ENCODE data around the gene C17orf67. TPM values are rescaled to one million over a fixed set of nuclear protein-coding genes. Genes with fewer than 3 reads are reported as not detected.

The C17orf67 gene
- total and polyA plus RNA-seq, 10 donors = 2.0 to 10.4 (median 4.4) TPM

DNA sequence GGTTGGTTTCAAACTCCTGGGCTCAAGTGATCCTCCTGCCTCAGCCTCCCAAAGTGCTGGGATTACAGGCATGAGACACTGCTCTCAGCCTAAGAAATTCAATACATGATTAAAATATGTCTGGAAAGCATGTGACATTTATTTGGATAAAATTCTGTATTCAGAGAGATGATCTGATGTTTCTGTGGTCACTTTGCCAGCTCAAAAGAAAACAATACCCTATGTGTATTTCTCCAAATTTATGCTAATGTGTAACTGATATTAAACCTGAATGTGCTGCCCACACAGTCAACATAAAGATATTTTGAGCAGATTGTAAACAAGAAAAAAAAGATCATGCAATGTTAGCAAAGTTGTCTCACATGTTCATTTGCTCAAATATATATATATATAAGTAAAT, 16.7 kb downstream of the C17orf67 start:
- TF ChIP-seq POLR2AphosphoS5 (IDR thresholded peaks at IDR 0.05) = no peak
- TF ChIP-seq, protein P1, sequence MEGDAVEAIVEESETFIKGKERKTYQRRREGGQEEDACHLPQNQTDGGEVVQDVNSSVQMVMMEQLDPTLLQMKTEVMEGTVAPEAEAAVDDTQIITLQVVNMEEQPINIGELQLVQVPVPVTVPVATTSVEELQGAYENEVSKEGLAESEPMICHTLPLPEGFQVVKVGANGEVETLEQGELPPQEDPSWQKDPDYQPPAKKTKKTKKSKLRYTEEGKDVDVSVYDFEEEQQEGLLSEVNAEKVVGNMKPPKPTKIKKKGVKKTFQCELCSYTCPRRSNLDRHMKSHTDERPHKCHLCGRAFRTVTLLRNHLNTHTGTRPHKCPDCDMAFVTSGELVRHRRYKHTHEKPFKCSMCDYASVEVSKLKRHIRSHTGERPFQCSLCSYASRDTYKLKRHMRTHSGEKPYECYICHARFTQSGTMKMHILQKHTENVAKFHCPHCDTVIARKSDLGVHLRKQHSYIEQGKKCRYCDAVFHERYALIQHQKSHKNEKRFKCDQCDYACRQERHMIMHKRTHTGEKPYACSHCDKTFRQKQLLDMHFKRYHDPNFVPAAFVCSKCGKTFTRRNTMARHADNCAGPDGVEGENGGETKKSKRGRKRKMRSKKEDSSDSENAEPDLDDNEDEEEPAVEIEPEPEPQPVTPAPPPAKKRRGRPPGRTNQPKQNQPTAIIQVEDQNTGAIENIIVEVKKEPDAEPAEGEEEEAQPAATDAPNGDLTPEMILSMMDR (IDR thresholded peaks at IDR 0.05 in 8 of 11, conservative IDR thresholded peaks at IDR 0.05 in 3 of 11) = no peak
- no peak for TF ChIP-seq POLR2A (IDR thresholded peaks at IDR 0.05)
- H3K27ac ChIP-seq = no peak overlapping the region
- intact Hi-C loops (cut with DNase I; ENCODE audit: low total_unique reads) = loop anchor here (5.0 kb wide), 1 partner anchor 125 kb away; no protein-coding TSS in a partner anchor
- no peak overlapping the region for H3K4me3 ChIP-seq
- H3K9me3 ChIP-seq = no peaks in the 10 kb centered on the region
- DNase-seq = no peak
- H3K36me3 ChIP-seq = no peaks in the 10 kb centered on the region
- H3K27me3 ChIP-seq (replicated peaks in 1 of 7) = no peaks in the 10 kb centered on the region
- H3K4me1 ChIP-seq = peaks cover 3 to 15% (median 8%) of the 10 kb centered on the region in 6 donors

DNA sequence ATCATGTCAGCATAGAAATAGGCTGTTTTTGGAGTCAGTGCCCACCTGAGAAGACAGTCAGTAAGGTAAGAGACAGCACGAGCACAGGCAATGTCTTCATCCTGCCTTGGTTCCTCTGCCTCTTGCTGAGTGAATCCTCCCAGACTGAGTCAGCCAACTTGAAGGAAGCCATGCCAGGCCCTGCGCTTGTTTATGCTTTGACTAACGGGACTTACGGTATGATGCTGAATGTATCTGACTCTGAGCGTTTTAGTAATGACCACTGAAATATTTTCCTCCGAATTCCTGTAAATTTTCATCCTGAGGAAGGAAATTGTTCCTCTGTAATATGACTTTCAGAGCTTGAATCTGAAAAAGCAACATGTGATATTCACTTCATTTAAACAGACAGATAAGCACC, 18.0 kb downstream of the C17orf67 start:
- WGBS, 5 donors = 81 to 87% (median 82%) methylated on average over 6 of the region's 6 CpGs
- peaks cover 3 to 12% (median 8%) of the 10 kb centered on the region in 6 donors for H3K4me1 ChIP-seq
- intact Hi-C loops (cut with DNase I; ENCODE audit: low total_unique reads) = loop anchor here (5.0 kb wide), 1 partner anchor 127 kb away; no protein-coding TSS in a partner anchor
- H3K36me3 ChIP-seq = no peaks in the 10 kb centered on the region
- H3K27me3 ChIP-seq (replicated peaks in 1 of 7) = no peaks in the 10 kb centered on the region
- no peak overlapping the region for H3K4me3 ChIP-seq
- H3K9me3 ChIP-seq = no peaks in the 10 kb centered on the region
- H3K27ac ChIP-seq = no peak overlapping the region
- TF ChIP-seq POLR2AphosphoS5 (IDR thresholded peaks at IDR 0.05) (no peak), POLR2A (IDR thresholded peaks at IDR 0.05) (no peak)
- TF ChIP-seq, protein P1 (IDR thresholded peaks at IDR 0.05 in 8 of 11, conservative IDR thresholded peaks at IDR 0.05 in 3 of 11) = no peak
- DNase-seq = peak; percentile 6

DNA sequence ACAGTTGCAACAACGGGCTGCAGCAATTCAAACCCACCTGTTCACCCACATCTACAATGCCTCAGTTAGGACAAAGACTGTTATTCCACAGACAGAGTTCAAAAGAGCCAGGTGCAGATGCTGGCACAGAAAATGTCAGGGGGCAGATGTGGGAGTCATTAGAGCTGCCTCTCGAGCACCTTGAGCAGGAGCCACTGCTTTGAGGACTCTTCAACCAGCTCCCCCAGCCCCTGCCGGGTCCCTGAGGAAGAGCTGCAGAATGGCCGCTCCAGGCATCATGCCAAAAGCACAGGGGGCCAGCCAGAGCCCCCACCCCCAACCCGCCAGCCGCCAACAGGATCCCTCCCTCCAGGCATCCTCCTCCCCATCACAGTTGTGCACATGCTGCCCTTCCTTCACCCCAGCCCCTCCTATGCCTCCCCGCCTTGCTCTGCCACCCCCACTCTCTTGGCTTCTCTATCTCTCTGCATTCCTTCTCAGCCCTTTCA, 20.8 kb downstream of the C17orf67 start:
- no peaks in the 10 kb centered on the region for H3K36me3 ChIP-seq
- H3K9me3 ChIP-seq = no peaks in the 10 kb centered on the region
- intact Hi-C loops (cut with DNase I; ENCODE audit: low total_unique reads) = no loop called here
- no peak for TF ChIP-seq POLR2A (IDR thresholded peaks at IDR 0.05)
- TF ChIP-seq, protein P1 (IDR thresholded peaks at IDR 0.05 in 8 of 11, conservative IDR thresholded peaks at IDR 0.05 in 3 of 11) = no peak
- TF ChIP-seq POLR2AphosphoS5 (IDR thresholded peaks at IDR 0.05) = no peak
- H3K27me3 ChIP-seq (replicated peaks in 1 of 7) = no peaks in the 10 kb centered on the region
- peak; percentile 58 for DNase-seq
- no peaks in the 10 kb centered on the region for H3K4me1 ChIP-seq
- H3K4me3 ChIP-seq = no peak overlapping the region
- H3K27ac ChIP-seq = no peak overlapping the region
- WGBS, 5 donors = 63 to 77% (median 66%) methylated on average over 7 of the region's 7 CpGs

DNA sequence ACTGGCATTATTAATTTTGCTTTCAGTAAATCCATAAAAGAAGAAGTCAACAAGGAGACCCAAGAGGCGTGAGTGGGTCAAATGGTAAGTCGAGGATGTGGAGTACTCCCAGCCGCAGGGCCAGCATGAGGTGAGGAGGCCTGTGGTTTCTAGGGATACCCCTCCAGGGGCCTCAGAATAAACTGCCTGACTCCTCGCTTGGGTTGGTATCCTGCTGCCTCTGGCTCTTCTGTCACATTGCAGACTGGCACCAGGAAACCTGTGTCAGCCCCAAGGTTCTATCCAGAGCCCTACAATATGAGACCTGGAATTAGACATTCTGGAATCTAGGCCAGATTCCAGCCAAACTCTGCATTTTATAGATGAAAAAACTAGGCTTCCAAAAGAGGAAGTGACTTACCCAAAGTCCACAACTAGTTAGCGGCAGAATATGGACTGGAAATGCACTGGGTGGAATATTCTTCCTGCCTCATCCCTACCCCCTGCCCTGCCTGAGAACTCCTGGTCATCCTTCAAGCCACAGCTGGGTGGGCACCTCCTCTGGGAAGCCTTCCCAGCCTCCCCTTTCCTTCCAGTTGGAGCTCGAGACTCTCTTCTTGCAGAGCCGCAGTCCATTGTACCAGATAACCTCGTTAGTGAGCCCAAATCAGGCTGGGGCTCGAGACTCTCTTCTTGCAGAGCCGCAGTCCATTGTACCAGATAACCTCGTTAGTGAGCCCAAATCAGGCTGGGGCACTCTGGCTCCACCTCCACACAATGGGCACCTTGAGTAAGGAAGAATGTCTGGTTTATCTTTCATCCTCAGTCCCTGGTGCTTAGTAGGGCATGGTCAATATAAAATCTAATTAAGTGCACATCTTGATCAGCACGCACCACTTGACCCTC, 22.6 kb downstream of the C17orf67 start:
- intact Hi-C loops (cut with DNase I; ENCODE audit: low total_unique reads) = no loop called here
- DNase-seq = peak; percentile 20
- H3K4me3 ChIP-seq = no peak overlapping the region
- no peaks in the 10 kb centered on the region for H3K9me3 ChIP-seq
- TF ChIP-seq POLR2AphosphoS5 (IDR thresholded peaks at IDR 0.05) (no peak), POLR2A (IDR thresholded peaks at IDR 0.05) (no peak)
- TF ChIP-seq, protein P1 (IDR thresholded peaks at IDR 0.05 in 8 of 11, conservative IDR thresholded peaks at IDR 0.05 in 3 of 11) = no peak
- no peaks in the 10 kb centered on the region for H3K27me3 ChIP-seq (replicated peaks in 1 of 7)
- H3K27ac ChIP-seq = no peak overlapping the region
- no peaks in the 10 kb centered on the region for H3K36me3 ChIP-seq
- H3K4me1 ChIP-seq = no peaks in the 10 kb centered on the region
- 77 to 87% (median 81%) methylated on average over 12 of the region's 12 CpGs for WGBS, 5 donors

All from spleen (tissue), 11 donors.